Activated CD4-positive, alpha-beta T cell treated with anti-CD3 and anti-CD28 coated beads, Interleukin-2, amount 50 U/mL, for 24 hours (primary cell): ENCODE results near the gene ANKRD13D.
"Not testable (repeated sequence)": the region's sequence is repeated elsewhere in the genome, so short reads cannot be mapped to it uniquely, and the experiment has no call there.

Experiments
- DNase-seq, 2 donors: peaks; one replicate each; pipeline ENCODE4 v3.0.0-alpha.2; 2020; ENCODE audit warnings: low read depth in 1 of 2, low spot score in 1 of 2

Gene ANKRD13D

DNA sequence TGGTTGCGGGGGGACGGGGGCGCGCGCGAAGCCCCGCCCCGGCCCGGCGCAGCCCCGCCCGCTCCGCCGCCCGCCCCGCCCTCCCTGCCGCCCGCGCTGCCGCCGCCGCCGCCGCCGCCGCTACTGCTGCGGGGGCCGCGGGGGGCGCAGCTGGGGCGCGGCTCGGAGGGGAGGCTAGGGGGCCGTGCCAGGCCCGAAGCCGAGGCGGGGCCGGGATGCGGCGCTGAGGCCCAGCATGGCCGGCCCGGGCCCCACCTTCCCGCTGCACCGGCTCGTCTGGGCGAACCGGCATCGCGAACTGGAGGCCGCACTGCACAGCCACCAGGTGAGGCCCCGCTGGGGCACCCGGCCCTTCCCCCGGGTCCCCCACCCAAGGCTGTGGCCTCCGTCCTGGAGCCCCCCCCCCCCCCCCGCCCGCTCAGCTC lies at the start of gene ANKRD13D:
Gene ANKRD13D (plus strand): TSS at position 78 of the 425 bp plus-strand sequence. CDS start 158 bp downstream, at position 236.
- DNase-seq = no peak

DNA sequence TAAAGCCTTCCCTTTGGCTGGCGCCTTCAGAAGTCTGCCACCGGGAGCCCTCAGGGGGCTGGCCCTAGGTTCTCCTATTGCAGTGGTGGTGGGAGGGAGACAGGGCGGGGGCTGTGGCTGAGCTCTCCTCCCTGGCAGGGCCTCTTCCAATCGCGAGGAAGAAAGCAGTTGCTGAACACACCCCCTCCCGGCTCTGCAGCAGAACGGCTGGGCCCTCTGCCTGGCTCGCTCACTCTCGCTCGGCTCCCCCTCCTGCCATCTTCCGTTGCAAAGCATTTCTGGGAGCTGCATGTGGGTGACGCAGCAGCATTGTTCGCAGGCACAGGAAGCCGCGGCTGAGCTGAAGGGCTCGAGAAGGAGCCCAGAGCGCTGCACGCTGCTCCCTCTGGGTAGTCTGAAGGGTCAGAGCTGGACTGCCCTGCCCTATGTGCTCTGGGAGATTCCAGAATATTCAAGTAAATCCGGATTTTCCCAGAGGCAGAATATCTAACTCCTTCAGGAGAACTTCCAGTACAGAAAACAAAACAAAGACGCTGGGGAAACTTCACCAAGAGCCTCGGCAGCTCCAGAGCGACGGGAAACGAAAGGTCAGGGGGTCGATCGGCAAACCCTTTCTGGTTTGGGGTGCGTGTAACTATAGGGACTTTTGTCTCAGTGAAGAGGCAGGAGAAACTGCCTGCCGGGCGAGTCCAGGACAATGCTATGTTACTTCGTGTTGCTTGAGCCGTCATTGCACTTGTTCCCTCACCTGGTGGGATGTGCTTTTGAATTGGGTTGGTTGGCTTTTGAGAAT lies 49.1 kb upstream of the ANKRD13D start:
- DNase-seq = peak; percentile 79 to 95

DNA sequence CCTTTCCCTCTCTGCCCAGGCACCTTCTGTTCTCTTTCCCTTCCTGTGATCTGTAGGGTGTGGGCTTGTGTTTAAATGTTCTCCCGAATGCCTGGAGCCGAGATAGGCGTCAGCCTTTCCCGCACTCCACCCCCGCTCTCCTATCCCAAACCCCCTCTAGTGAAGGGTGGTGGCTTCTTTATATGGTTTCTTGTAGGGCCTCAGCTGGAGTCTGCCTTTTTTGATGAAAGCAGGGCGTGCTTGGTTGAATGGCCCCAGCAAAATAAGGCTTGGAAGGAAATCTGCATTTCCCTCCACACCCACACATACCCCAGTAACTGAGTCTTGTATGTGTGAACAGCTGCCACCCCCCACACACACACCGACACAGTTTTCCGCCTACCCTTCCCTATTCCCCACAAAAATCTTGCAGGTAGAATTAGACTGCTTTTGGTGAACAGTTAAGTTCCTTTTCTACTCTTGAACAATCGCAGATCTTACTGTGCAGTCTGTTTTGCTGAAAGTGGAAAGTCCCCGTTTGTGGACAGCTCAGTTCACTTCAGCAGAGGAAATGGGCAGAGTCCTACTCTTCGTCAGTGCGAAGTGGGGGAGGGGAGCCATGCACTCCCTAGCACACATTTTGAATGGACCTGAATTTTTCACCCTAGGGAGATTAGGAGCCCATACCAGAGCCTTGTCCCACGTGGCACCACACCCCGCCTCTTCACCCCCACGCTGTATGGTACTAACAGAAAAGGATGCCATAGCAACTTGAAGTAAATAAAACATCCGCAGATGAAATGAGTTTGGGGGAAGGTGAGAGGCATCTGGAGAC lies 48.3 kb upstream of the ANKRD13D start:
- peak; percentile 49 to 81 for DNase-seq

DNA sequence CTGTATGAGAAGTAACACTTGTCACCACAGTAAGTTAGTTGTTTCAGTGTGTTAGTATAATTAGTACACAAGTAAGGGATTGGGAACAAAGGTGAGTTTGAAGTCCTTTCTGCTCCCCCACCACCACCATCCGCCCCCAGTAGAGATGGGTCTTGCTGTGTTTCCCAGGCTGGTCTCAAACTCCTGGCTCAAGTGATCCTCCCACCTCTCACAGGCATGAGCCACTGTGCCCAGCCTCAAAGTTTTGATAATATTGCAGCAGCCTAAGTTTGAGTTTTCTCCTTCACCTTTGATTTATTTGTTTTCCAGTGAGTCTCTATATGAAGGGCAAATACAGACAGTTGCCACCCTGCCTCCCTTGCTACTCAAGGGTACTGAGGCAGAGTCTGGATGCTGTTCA lies 46.6 kb upstream of the ANKRD13D start:
- no peak for DNase-seq

DNA sequence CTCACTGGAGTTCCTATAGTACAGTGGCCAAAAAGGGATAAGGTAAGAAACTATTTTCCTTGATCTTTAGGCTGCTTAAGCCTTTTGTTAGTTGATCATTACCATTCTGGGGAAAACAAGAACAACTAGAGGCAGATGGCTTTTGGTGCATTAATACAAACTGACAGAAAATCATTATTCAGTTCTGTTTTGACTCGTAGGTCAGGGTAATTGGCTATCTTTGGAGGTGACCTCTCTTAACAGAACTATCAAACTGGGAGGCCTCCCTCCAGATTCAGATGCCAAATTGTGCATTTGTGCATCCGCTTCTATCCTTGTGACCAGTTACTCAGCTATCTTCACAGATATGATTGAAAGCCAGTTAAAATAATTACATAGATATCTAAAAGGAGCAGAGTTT lies 46.1 kb upstream of the ANKRD13D start:
- no peak for DNase-seq

DNA sequence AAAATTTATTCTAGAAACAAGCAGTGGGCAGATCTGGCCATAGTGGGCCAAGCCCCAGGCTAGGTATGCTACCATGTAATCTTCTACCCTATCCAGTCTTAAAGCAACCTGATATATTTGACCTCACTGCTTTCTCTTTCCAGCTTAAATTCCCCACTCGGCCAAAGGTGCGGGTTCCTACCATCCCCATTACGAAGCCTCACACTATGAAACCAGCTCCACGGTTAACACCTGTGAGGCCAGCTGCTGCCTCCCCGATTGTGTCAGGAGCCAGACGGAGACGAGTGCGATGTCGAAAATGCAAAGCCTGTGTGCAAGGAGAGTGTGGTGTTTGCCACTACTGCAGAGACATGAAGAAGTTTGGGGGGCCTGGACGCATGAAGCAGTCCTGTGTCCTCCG lies 44.1 kb upstream of the ANKRD13D start:
- no peak for DNase-seq

DNA sequence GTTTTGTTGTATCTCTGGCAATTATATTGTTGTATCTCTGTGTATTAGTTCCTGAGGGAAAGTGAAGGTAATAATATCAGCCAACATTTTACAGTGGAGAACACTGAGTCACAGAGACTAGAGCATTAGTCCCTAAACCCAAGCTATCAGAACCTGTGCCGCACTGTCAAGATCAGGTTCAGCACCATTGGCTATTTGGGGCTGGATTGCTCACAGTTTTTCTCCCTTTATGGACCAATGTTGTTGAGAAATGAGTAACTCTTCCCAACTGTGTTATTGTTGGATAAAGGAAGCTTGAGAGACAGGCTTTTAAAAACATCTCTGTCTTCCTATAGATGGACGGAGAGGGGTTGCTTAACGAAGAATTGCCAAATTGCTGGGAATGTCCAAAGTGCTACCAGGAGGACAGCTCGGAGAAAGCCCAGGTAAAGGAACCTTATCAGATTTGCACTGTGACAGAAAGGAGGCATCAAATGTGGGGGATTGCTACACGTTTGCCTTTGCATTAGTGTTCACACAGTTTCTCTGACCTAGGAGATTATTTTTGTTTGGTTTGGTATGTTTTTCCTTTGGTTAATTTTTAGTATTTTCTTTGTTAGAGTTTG lies 41.1 kb upstream of the ANKRD13D start:
- DNase-seq = no peak

DNA sequence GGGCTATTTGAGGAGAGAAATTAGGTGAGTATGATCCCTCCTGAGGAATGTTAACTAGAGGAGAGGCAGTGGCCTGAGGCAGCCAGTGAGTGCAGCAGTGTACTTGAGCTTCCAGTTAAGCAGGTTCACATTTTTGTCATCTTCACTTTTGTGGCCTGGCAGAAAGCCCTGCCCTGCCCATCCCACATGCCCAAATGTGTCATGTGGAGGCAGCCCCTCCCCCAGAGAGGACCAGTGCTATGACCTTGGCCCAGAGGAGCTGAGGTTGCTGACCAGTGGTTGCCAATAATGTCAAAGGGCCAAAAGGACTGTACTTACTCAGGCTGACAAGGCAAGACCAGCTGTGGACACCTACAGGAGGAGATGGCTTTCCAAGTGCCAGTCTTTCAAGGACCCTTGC lies 40.5 kb upstream of the ANKRD13D start:
- DNase-seq = no peak

DNA sequence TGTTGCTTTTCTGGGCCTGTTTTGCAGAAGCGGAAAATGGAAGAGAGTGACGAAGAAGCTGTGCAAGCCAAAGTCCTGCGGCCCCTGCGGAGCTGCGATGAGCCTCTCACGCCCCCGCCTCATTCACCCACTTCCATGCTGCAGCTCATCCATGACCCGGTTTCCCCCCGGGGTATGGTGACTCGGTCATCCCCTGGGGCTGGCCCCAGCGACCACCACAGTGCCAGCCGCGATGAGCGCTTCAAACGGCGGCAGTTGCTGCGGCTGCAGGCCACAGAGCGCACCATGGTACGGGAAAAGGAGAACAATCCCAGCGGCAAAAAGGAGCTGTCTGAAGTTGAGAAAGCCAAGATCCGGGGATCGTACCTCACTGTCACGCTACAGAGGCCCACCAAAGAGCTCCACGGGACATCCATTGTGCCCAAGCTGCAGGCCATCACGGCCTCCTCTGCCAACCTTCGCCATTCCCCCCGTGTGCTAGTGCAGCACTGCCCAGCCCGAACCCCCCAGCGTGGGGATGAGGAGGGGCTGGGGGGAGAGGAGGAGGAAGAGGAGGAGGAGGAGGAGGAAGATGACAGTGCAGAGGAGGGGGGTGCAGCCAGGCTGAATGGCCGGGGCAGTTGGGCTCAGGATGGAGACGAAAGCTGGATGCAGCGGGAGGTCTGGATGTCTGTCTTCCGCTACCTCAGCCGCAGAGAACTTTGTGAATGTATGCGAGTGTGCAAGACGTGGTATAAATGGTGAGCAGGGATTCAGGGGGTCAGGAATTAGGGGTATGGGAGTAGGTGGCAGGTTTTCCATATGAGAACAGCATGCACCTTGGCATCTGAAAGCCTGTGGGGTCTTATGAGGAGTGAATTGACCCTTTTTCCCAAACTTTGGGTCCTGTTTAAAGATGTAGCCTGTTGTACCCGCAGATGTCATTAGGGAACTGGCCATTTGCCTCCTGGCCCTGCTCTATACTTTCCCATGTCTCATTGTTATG lies 38.8 kb upstream of the ANKRD13D start:
- DNase-seq = no peak

DNA sequence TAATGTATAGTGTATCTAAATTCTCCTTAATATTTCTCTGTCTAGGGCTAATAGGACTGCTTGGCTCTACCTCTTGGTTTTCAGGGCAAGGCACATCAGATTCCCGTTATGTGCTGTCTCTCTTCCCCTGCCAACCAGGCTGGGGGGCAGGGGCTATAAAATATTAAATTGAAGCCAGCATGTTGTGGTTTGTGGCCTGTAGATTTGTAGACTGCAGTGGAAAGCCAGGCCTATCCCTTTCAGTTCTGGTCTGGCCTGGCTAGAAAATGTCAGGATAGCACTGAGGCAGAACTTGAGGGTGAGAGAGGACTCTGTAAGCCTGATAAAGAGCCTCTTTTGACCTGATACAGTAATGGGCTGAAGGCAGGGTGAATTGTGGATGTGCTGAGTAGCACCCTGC lies 37.3 kb upstream of the ANKRD13D start:
- DNase-seq = no peak

DNA sequence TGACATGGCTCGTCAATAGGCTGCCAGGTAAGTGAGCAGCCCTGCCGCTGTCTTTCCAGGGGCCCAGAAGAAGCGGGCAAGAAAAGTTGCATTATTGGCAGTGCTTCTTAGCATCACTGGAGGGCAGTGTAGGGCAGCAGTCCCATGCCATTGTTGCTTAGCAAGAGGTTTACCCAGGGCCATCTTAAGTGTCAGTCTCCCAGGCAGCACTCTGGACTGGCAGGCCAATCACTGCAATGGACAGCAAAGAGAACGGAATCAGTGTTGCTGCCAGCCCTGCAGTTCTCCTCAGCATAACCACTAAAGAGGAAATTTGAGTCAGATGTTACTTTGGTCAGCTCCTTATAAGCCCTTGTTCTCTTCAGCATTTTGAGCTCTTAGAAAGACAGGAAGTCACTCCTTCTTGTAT lies 36.3 kb upstream of the ANKRD13D start:
- DNase-seq = no peak

DNA sequence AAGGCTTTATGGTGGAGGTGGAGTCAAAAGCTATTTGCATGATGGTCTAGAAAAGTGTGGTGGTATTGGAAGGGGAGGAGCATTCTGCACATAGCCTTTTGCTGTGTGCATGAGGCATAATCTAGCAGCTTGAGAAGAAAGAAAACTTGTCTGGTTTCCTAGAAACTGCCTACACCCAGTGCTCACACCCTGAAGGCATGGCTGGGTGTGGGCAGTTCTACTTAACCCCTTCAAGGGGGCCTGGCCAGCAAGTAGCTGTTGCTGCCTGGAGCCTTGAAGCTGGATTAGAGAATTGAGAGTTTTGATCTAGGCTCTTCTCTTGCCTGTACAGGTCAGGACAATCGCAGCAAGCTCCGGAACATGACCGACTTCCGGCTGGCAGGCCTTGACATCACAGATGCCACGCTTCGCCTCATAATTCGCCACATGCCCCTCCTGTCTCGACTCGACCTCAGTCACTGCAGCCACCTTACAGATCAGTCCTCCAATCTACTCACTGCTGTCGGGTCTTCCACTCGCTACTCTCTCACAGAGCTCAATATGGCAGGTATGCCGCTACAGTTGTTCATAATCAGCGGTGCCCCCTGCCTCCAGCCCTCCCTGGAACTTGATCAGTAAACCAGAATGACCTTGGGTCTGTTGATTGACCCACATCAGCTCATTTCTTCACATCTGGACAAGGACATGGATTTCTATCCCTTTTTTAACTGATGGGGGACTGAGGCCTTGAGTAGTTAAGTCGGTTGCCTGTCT lies 35.1 kb upstream of the ANKRD13D start:
- no peak for DNase-seq

DNA sequence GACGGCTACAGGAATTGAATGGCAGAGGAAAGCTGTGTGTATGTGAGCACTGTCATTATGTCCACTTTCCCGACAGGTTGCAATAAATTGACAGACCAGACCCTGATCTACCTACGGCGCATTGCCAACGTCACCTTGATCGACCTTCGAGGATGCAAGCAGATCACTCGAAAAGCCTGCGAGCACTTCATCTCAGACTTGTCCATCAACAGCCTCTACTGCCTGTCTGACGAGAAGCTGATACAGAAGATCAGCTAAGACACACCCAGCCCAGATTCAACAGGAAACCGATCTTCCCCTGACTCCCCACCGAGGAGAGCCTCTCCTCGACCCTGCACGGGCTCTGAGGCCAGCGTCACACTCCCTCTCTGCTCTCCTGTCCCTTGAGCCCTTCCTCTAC lies 34.3 kb upstream of the ANKRD13D start:
- no peak for DNase-seq

DNA sequence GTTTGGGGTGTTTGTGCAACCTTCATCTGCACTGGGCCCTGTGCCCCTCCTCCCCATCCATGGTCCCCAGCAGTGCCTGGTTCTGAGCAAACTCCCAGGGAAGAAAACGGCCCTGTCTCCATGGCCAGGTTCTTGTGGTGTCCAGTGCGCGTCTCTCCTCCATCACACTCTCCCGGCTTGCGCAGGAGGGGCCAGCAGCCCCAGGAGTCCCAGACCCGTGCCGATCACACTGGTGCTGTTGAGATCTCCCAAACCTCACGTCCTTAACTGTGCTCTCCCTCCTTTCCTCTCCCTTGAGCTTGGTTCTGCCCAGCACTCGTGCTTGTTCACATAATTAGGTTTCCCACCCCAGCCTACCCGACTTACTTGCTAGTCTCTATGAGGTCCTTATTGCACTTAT lies 33.8 kb upstream of the ANKRD13D start:
- DNase-seq = no peak

DNA sequence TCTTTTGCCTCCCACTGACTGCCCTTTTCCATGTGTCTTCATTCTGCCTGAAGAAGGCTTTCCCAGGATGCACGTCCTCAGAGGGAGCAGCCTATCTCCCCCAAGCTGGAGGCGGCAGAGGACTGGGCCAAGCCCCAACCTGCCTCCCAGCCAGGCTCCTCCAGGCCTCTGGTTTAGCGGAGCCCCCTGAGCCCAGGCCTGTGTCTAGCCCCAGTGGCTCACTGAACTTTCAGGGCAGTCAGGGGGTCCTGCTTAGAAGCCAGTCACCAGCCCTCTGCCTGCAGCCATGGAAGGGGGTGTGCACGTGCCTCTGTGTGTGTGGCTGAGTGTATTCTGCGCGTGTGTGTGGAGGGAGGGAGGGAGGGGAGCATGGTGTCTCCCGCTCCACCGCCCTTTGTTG lies 33.2 kb upstream of the ANKRD13D start:
- no peak for DNase-seq

DNA sequence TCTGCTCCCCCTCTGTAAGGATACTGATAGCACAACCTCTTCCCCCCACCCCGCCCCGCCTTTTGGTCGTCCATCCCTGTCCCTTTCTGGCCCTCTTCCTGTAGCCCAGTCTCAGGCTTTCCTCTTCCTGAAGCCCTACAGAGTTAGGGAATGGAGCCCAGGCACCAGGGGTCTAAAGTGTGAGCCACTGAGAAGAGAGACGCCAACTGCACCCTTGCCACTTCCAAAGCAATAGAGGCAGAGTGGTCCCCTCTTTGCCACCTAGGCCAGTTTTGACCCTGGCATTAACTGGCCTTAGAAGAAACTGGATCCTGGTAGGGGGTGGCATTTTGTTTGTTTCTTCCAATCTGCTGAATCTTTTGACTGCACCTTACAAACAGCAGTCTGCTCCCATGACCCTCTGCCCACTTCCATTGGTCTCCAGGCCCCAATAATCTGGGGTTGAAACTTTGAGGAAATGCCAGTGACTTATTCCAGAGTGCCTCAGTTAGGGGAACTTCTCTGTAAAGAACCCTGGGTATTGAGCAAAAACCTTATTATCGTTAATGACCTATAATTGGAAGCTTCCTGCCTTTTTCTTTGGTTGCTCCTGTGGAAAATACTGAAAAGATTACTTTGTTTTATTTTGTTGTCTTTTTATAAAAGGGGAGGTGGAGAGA lies 32.5 kb upstream of the ANKRD13D start:
- no peak for DNase-seq

DNA sequence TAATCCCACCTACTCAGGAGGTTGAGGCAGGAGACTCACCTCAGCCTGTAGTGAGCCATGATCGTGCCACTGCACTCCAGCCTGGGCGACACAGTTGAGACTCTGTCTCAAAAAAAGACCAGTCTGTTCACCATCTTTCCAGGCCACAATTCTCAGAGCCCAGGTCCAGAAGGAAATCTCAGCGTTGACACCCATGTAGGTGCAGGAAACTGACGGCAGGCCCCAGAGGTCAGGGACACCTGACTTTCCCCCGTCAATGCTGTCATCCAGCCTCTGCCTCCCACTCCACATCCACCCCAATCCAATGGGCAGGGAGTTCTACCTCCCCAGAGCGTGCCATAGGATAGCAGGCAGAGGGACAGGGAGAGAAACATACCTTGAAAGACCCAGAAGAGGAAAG lies 28.7 kb upstream of the ANKRD13D start:
- DNase-seq = no peak

DNA sequence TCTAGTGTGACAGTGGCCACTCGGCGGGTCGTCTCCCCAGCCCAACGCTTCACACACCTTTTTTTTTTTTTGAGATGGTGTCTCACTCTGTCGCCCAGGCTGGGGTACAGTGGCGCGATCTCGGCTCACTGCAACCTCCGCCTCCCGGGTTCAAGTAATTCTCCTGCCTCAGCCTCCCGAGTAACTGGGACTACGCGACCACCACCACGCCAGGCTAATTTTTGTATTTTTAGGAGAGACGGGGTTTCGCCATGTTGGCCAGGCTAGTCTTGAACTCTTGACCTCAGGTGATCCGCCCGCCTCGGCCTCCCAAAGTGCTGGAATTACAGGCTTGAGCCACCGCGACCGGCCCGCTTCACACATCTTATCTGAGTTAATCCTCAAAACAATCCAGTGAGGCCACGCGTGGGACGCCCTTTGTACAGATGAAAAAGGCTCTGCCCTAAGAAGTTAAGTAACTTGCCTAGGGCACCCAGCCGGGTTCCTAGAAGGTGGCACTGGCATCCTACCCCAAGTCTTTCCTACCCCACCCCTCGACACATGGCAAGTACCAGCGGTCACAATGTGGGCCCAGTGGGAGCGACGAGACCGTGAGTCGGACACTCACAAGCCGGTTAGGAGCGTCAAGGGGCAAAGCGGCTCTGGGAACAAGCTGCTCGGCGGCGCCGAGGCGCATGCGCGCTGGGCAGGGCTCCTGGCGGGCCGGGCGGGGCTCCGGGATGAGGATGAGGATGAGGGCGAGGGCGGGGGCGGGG lies 28.0 kb upstream of the ANKRD13D start:
- DNase-seq = not testable (repeated sequence)

DNA sequence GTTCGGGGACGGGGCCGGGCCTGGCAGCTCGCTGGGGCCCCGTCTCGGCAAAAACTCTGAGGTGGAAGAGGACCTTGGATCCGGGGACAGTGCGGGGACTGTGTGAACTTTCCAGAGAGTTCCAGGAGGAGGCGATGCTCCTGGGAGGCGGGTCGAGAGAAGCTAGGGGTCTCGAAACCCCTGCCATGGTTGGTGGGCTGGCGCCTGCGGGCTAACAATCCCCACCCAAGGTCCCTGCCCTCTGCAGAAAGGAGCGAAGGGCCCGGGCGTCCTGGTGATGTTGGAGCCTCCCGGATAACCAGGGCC lies 27.5 kb upstream of the ANKRD13D start:
- DNase-seq = no peak
